ENCODE data around the gene SLX9.

Gene SLX9

GRCh38 chr21:44996096-44996495 is 56.3 kb downstream of the SLX9 start:
- DNase-seq, result no peak

DNA sequence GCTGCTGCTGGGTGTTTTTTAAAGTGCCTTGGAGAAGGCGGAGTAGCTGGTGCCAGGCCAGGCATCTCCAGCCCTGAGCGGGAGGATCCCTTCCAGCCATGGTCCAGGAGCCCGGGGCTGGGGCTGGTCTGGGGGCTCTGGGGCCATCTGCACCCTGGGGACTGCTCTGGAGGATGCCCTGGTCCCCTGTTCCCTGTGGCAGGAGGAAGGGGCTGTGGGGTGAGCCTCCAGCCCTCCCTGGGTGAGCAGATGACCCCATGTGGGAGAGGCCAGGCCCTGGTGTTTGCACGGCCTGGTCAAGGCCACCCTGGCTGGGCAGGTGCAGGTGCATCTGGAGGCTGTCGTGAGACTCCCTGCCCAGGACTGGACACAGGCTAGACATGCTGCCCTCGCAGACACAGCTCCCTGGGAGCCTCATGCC is 56.7 kb downstream of the SLX9 start:
- TF ChIP-seq GATA1 (IDR thresholded peaks at IDR 0.05; ENCODE audit: low read depth, low read length) (no peak), POLR2A (IDR thresholded peaks at IDR 0.05; ENCODE audit: low read length) (no peak)
- DNase-seq, result no peak

More at GRCh38 chr21:44996096-44996495, 56.3 kb downstream of the SLX9 start:
- TF ChIP-seq POLR2A (IDR thresholded peaks at IDR 0.05; ENCODE audit: low read length), result no peak
- no peak for TF ChIP-seq GATA1 (IDR thresholded peaks at IDR 0.05; ENCODE audit: low read depth, low read length)

- TF ChIP-seq GATA1 (IDR thresholded peaks at IDR 0.05; ENCODE audit: low read depth, low read length), result no peak
- TF ChIP-seq POLR2A (IDR thresholded peaks at IDR 0.05; ENCODE audit: low read length), result no peak
- no peak for DNase-seq
Observed at GRCh38 chr21:44996983-44997936, 57.4 kb downstream of the SLX9 start.

GRCh38 chr21:44998086-44998620 is 58.3 kb downstream of the SLX9 start:
- TF ChIP-seq GATA1 (IDR thresholded peaks at IDR 0.05; ENCODE audit: low read depth, low read length) (no peak), POLR2A (IDR thresholded peaks at IDR 0.05; ENCODE audit: low read length) (no peak)
- no peak for DNase-seq

- no peak for TF ChIP-seq POLR2A (IDR thresholded peaks at IDR 0.05; ENCODE audit: low read length)
- no peak for TF ChIP-seq GATA1 (IDR thresholded peaks at IDR 0.05; ENCODE audit: low read depth, low read length)
- DNase-seq, result no peak
Observed at GRCh38 chr21:44998621-44999427, 59.0 kb downstream of the SLX9 start.

- DNase-seq, result no peak
- TF ChIP-seq POLR2A (IDR thresholded peaks at IDR 0.05; ENCODE audit: low read length), result no peak
- no peak for TF ChIP-seq GATA1 (IDR thresholded peaks at IDR 0.05; ENCODE audit: low read depth, low read length)
Observed at GRCh38 chr21:44999428-44999971, 59.7 kb downstream of the SLX9 start.

- TF ChIP-seq GATA1 (IDR thresholded peaks at IDR 0.05; ENCODE audit: low read depth, low read length) (no peak), POLR2A (IDR thresholded peaks at IDR 0.05; ENCODE audit: low read length) (no peak)
- no peak for DNase-seq
Observed at GRCh38 chr21:44999972-45000636, 60.3 kb downstream of the SLX9 start.

DNA sequence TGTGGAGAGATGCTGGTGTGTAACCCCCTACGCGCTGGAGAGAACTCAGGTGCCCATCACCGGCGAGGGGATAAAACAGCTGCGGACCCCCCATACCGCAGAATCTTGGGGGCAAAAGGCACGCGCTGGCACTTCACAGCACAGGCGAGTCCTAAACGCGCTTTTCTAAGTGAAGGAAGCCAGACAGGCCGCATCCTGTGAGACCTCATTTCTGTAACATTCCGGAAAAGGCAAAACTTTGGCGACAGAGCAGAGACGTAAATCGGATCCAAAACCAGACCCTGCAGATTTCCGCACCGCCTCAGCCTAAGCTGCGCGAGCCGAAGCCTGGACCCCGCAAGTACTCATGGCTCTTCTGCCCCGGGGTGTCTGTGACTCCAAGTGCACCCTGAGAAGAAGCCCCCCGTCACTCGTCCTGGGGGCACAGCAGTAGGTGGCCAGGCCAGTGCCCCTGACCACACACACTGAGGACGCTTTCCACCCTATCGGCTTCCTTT is 60.9 kb downstream of the SLX9 start:
- TF ChIP-seq POLR2A (IDR thresholded peaks at IDR 0.05; ENCODE audit: low read length), result no peak
- TF ChIP-seq GATA1 (IDR thresholded peaks at IDR 0.05; ENCODE audit: low read depth, low read length), result no peak
- no peak for DNase-seq

DNA sequence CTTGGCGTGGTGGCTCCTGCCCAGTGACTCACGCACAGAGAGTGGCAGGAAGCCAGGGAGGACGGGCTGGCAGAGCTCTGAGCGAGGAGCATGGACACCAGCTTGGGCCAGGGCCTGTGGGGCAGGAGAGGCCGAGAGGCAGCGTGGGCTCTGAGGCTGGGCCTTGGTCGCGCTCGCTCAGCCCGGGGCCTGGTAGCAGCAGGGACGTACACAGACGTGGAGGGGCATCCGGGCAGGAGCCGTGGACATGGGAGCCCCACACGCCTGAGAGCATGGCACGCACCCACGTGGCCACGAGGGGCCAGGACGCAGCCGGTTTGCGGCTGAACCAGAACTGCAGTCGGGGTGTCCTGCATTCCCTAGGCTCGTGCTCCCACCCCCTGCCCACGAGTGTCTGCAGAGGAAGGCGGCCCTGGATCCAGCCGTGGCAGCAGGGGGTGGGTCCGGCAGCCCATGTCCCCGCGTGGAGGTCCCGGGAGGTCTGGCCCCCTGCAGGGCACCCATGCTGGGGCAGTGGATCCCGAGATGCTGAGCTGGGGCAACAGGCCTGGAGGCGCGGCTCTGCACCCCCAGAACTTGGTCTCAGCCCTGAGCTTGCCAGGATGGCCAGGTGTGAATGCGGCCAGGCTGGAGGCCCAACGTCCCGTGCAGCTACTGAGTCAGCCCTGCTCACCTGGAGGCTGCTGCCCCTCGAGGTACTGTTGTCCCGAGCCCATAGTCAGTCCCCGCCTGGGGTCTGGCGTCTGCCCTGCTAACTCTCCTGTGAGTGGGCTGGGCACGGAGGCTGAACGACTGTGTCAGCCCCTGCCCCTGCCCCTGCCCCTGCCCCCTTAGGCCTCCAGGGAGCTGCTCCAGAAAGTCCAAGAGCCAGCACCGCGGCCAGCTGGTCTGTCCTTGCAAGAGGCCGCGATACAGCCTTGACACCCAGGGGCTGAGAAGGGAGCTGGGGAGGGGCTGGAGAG is 61.6 kb downstream of the SLX9 start:
- no peak for TF ChIP-seq GATA1 (IDR thresholded peaks at IDR 0.05; ENCODE audit: low read depth, low read length)
- no peak for DNase-seq

DNA sequence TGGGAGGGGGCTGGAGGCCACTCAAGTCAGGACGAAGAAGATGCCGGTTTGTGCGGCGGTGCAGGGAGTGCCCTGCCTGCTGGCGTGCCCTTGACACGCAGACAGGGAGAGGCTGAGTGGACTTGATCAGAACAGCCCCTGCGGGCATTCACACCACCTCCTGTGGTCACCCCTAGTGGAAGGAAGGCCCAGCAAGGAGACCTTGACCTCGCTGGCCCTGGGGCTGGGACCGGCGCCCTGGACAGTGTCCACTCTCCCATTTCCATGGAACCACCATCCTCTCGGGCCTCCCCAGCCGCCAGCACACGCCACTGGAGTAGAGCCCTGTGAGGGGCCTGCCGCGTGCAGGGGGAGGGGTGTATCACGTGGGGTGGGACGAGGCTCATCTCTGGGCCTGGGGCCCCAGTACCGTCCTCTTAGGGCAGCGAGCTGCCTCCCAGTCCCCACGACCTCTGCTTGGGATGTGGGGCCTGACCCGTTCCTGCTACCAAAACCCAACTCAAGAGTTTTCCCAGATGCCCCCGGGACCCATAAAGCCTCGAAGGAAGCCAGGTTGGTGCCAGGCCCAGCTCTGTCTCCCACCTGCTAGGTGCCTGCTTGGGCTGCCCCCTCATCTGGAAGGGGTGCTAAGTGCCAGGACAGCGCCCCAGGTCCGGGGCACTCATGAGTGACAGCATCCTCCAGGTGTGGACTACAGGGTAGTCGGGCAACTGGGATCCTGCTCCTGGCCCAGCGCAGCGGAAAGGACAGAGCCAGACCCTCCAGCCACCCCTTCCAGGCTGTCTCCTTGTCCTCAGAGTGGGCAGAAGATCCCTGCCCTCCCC is 62.8 kb downstream of the SLX9 start:
- no peak for DNase-seq
- TF ChIP-seq POLR2A (IDR thresholded peaks at IDR 0.05; ENCODE audit: low read length), result no peak

GRCh38 chr21:45003331-45004058 is 63.7 kb downstream of the SLX9 start:
- TF ChIP-seq POLR2A (IDR thresholded peaks at IDR 0.05; ENCODE audit: low read length), result no peak
- TF ChIP-seq GATA1 (IDR thresholded peaks at IDR 0.05; ENCODE audit: low read depth, low read length), result no peak
- no peak for DNase-seq

Data from erythroblast (primary cell).